Epithelial cell of prostate (primary cell): ENCODE data around the gene RAD23B.
"Not testable (repeated sequence)": the region's sequence is repeated elsewhere in the genome, so short reads cannot be mapped to it uniquely, and the experiment has no call there.

Source experiments
- DNase-seq: peaks from one replicate; pipeline ENCODE4 v3.0.0-alpha.2; 2011; ENCODE audit warnings: low read depth, low spot score
- H3K27ac ChIP-seq: fragments of 450-650 bp; 2 replicates; pipeline ENCODE4 v1.5.1; 2017; ENCODE audit warnings: mild to moderate bottlenecking

Gene RAD23B

DNA sequence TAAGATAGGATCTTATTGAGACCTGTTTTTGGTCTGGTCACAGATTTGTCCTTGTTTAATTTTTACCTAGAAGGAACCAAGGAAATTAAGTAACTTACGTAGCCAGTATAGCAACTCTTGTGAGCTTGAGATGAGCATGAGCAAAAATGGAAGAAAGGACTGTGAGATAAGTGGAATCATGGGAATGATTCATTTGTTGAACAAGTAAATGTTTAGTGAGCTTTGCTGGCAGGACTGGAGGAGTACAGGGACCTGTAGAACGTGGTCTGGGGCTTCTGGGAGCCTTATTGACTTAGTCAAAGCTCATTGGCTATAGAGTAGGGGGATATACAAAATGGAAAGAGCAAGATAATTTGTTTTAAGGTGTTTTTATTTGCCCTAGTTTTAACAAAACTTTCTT, 3.0 kb downstream of the RAD23B start:
- peak overlapping the region; percentile 91 for H3K27ac ChIP-seq
- DNase-seq: no peak

DNA sequence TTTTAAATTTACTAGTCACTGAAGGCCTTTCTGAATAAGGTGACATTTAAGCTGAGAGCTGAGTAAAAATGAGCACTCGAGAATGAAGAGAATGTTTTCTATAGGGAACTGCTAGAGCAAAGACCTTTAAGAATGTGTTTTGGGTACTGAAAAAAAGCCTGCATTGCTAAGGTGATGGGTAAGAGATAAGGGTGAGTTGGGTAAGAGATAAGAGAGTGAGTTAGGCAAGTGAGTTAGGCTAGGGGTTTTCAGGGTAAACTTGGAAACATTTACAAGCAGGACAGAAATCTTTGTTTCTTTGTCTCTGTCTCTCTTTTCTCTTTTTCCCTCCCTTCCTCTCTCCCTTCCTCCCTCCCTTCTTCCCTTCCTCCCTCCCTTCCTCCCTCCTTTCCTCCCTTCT, 5.6 kb downstream of the RAD23B start:
- H3K27ac ChIP-seq: no peak overlapping the region
- DNase-seq: no peak

DNA sequence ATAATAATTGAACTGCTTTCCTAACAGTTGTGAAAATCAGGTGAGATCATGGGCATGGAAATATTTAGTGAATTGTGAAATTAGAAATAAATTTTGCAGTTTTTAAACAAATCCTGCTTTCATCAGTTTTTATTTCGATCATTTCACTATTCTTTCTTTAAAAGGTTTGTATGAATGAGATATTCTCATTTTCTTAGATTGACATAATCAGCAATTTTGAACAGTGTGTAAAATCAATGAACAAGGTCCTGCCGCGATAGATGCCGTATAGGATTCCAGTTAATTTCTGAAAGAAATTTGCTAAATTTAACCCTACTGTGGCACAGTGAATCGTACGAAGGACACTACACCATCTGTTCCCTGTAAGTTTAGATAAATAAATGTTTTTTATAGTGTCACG, 7.5 kb downstream of the RAD23B start:
- DNase-seq: no peak
- no peak overlapping the region for H3K27ac ChIP-seq

DNA sequence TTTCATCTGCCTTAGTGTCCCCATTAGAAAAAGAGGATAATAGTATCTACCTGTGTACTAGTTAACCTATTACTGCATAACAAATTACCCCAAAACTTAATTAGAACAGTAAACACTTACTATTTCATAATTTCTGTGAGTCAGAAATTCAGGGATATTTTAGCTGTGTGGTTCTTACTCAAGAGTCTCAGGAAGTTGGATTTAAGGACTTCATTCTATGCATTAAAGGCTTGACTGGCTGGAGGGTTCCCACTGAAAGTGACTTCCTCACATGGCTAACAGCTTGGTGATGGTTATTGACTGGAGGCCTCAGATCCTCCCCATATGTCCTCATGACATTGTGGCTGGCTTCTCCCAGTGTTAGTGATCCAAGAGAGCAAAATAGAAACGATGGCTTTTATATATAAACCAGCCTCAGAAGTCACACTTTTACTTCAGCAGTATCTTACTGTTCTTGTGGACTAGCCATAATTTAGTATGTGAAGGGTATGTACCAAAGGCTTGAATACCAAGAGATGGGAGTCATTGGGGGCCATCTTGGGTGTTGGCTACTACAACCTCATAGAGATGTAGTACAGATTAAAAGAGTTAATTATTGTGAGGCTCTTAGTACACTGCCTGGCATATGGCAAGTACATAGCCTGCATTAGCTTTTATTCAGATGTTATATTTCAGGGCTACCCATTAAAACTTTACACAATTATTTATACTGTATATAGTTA, 9.9 kb downstream of the RAD23B start:
- peak overlapping the region; percentile 6 for H3K27ac ChIP-seq
- DNase-seq: no peak

DNA sequence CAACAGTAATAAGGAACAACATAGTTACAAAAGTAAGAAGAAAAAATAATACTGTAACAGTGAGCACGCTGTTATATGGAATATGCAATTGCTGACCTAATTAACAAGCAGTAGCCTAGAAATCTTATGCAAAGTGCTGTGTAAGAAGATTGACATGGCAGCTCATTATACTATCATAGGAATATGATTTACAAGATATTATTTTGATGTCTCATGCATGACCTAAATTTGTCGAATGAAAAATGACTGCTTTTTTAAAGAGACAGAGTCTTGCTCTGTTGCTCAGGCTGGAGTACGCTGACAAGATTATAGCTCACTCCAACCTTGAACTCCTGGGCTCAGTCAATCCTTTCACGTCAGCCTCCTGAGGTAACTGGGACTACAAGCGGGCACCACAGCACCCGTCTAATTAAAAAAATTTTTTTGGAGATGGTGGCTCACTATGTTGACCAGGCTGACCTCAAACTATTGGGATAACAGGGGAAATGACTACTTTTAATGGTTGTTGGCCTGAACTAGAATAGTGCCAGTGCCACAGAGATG, 10.5 kb downstream of the RAD23B start:
- no peak for DNase-seq
- no peak overlapping the region for H3K27ac ChIP-seq

DNA sequence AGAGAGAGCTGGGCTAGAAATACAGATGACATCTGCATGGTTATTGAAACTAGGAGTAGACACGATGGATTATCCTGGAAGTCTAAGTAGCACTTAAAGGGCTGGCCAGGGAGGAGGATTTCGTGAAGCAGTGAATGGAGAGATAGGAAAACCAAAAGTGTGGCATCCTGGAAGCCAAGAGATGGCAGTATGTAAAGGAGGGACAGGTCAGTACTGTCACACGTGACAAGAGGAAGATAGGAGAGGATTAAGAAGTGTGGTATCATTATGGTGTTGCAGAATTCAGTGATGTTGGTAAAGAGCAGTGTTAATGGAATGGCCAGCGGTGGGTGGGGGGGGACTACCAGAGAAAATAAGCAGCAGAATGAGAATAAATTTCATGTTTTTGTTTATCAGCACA, 11.7 kb downstream of the RAD23B start:
- DNase-seq: no peak
- H3K27ac ChIP-seq: no peak overlapping the region

- no peak for DNase-seq
- H3K27ac ChIP-seq: no peak overlapping the region
These were observed 12.9 kb downstream of the RAD23B start for GRCh38 chr9:107295995-107296394.

- H3K27ac ChIP-seq, DNase-seq: not testable (repeated sequence)
These were observed 13.5 kb downstream of the RAD23B start for GRCh38 chr9:107296592-107296991.

GRCh38 chr9:107299437-107299836, 16.4 kb downstream of the RAD23B start:
- H3K27ac ChIP-seq: peak overlapping the region; percentile 39
- no peak for DNase-seq

DNA sequence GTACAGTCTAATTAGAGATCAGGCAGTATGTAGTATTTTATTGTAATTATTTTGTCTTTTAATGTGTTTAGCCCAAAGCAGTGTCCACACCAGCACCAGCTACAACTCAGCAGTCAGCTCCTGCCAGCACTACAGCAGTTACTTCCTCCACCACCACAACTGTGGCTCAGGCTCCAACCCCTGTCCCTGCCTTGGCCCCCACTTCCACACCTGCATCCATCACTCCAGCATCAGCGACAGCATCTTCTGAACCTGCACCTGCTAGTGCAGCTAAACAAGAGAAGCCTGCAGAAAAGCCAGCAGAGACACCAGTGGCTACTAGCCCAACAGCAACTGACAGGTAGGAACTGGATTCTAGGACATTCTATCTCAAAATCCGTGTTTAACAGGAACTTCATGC, 23.2 kb downstream of the RAD23B start:
- H3K27ac ChIP-seq: no peak overlapping the region
- no peak for DNase-seq

DNA sequence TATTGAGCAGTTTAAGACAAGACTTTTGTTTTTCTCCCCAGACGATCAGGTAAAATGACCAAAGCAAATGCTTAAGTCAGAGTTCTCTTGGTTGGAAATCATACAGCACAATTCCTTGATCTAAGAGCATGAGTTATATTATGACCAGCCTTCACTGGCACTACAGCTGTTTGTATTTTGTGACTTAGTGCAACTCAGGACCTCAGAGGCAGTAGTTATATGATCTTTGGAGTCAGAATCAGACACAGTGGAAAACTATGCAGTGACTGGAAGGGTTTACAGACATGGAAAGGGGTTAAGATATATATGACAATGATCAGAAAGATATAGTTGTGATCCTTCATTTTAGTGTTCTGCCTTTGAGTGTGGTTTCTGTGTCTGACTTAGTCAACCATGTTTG, 24.3 kb downstream of the RAD23B start:
- no peak for DNase-seq
- no peak overlapping the region for H3K27ac ChIP-seq

GRCh38 chr9:107308461-107308860, 25.4 kb downstream of the RAD23B start:
- no peak for DNase-seq
- no peak overlapping the region for H3K27ac ChIP-seq

DNA sequence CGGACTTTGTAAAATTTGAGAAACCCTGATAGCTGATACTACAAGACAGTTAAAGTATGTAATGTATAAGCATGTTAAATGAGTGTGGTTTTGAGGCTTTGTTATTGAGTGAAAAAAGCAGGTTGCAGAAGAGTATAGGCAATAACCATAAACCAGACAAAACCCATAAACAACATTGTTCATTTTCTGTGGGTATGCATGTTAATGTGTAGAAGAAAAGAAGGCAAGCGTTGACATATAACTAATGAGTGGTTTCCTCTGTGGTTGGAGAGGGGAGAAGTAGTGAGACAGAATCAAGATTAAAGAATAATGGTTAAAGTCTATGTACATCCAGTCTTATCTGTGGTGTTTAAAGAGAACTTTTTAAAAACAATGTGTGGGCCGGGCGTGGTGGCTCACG, 26.2 kb downstream of the RAD23B start:
- no peak overlapping the region for H3K27ac ChIP-seq
- no peak for DNase-seq

DNA sequence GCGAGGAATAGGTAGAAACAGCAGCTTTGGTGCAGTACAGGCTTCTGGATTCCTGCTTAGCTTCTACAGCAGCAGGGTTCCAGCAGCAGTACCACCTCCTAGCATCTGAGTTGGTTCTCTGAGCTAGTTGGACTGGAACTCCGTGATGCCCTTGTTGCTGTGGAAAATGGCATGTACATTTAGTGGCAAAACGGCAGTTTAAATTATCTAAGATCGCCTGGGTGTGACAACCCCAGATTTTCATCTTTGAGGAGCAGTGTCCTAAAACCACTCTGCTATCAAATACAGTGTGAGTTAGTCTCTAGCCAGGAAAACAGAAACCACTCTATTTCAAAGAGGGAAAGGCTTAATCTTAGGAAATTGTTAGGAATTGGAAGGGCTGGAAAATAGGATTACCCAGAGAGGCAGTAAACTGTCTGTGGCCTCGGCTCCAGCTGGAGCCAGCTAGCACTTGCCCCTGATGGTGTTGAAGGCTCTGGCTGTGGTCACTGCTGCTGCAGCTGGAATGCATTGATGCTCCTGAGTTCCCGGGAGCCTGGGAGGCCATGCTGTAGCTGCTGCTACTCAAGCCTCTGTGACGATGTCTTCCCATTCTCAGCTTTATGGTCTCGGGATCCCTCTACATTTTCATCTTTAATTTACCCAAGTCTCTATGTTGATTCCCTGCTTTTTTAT, 29.4 kb downstream of the RAD23B start:
- DNase-seq: no peak

DNA sequence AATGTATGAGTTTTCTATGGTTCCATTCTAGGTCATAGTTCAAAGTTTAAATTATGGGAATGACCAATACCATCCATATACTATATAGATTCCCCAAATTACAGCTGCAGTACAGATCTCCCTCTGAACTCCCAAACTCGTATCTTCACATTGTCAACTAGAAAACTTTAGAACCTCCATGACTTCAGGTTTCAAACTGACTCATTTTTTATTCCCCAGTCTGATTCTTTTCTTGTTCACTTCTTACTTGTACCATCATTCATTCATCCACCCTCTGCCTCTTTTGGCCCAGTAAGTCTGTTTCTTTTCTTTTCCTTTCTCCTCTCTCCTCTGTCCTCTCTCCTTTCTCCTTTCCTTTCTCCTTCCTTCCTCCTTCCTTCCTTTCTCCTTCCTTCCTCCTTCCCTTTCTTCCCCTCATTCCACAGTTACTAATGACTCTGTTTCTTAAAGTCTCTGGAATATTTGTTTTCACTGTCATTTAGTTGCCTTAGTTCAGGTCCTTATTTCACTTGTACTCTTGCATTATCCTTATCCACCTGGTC, 30.5 kb downstream of the RAD23B start:
- no peak for DNase-seq
- H3K27ac ChIP-seq: no peak overlapping the region

More for the DNA sequence above, 29.4 kb downstream of the RAD23B start:
- no peak overlapping the region for H3K27ac ChIP-seq

- H3K27ac ChIP-seq: no peak overlapping the region
- no peak for DNase-seq
These were observed 31.7 kb downstream of the RAD23B start for GRCh38 chr9:107314763-107315162.

- no peak for DNase-seq
- H3K27ac ChIP-seq: peak overlapping the region; percentile 18
These were observed 33.9 kb downstream of the RAD23B start for GRCh38 chr9:107316795-107317661.

DNA sequence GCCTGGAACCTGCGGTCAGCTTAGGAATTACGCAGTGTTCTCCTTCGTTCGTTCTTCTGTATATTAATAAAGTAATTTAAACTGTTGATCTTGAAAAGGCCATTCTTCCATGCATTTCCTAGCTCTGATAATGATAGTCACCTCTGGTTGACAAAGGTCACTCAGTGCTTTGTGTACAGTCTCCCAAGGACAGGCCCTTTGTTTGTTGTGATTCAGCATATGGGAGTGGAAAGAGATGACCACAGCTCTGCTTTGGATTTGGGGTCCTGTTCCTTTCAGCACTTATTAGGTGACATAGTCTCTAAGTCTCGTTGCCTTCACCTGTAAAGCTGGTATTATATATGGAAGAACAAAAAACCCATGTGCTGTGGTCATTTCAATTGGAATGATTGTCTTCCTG, 39.6 kb downstream of the RAD23B start:
- H3K27ac ChIP-seq: no peak overlapping the region
- no peak for DNase-seq

GRCh38 chr9:107323836-107324585, 40.9 kb downstream of the RAD23B start:
- no peak for DNase-seq
- no peak overlapping the region for H3K27ac ChIP-seq

DNA sequence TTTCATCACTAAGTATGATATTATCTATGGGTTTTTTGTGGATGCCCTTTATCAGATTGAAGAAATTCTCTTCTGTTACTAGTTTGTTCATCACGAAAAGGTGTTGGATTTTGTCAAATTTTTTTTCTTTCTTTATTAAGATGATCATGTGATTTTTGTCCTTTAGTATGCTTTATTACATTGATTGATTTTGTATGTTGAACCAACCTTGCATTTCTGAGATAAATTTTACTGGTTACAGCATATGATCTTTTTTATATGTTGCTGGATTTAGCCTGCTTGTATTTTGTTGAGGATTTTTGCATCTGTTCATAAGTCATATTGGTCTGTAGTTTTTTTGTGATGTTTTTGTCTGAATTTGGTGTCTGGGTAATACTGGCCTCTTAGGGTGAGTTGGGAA, 42.8 kb downstream of the RAD23B start:
- DNase-seq: no peak
- no peak overlapping the region for H3K27ac ChIP-seq
